OCI-LY1 (cell line): Measurements from ENCODE around the gene ITIH2.
"Not testable (repeated sequence)": the region's sequence is repeated elsewhere in the genome, so short reads cannot be mapped to it uniquely, and the experiment has no call there.

Source experiments
- H2AFZ ChIP-seq: fragments of 200-600 bp; sonication (generic), shearing (Covaris generic); 2 replicates; pipeline ENCODE4 v1.6.0; 2014; ENCODE audit warnings: antibody characterized with exemption, mild to moderate bottlenecking, low read length
- H3F3A ChIP-seq: fragments of 200-600 bp; sonication (generic), shearing (Covaris generic); 2 replicates; pipeline ENCODE4 v1.6.0; 2014; ENCODE audit warnings: mild to moderate bottlenecking, antibody characterized with exemption, low read length, moderate library complexity; ENCODE audit not compliant: insufficient read depth
- H3K27ac ChIP-seq: fragments of 200-600 bp; sonication (generic); 2 replicates; pipeline ENCODE4 v1.5.1; 2014; ENCODE audit warnings: low read length, mixed run types, mild to moderate bottlenecking, low read depth; ENCODE audit not compliant: poor library complexity, severe bottlenecking
- H3K27me3 ChIP-seq: fragments of 200-600 bp; sonication (generic); 2 replicates; pipeline ENCODE4 v1.6.0; 2014; ENCODE audit warnings: antibody characterized with exemption, mild to moderate bottlenecking, low read length, moderate library complexity; ENCODE audit not compliant: insufficient read depth
- H3K36me3 ChIP-seq: fragments of 200-600 bp; sonication (generic); 2 replicates; pipeline ENCODE4 v1.6.1; 2014; ENCODE audit warnings: mild to moderate bottlenecking, antibody characterized with exemption, low read length, moderate library complexity, mixed read lengths; ENCODE audit not compliant: insufficient read depth
- H3K4me1 ChIP-seq: fragments of 200-600 bp; sonication (generic); 2 replicates; pipeline ENCODE4 v1.5.1; 2014; ENCODE audit warnings: mild to moderate bottlenecking, low read length, moderate library complexity; ENCODE audit not compliant: insufficient read depth, severe bottlenecking
- H3K4me2 ChIP-seq: fragments of 200-600 bp; sonication (generic), shearing (Covaris generic); 2 replicates; pipeline ENCODE4 v1.6.1; 2014; ENCODE audit warnings: low read length
- H3K4me3 ChIP-seq: fragments of 200-600 bp; sonication (generic); 2 replicates; pipeline ENCODE4 v1.5.1; 2014; ENCODE audit warnings: low read length, low read depth, mild to moderate bottlenecking, mixed read lengths; ENCODE audit not compliant: poor library complexity, severe bottlenecking
- H3K79me2 ChIP-seq: fragments of 200-600 bp; shearing (Covaris generic); 2 replicates; pipeline ENCODE4 v1.6.1; 2016; ENCODE audit warnings: mixed run types, low read length, mixed read lengths; ENCODE audit not compliant: insufficient read depth
- H3K9ac ChIP-seq: fragments of 200-600 bp; sonication (generic), shearing (Covaris generic); 2 replicates; pipeline ENCODE4 v1.6.1; 2014; ENCODE audit warnings: mild to moderate bottlenecking, low read length, mixed read lengths
- H3K9me2 ChIP-seq: fragments of 200-600 bp; sonication (generic), shearing (Covaris generic); 2 replicates; pipeline ENCODE4 v1.6.1; 2014; ENCODE audit warnings: low read depth, mild to moderate bottlenecking, low read length, mixed read lengths
- H3K9me3 ChIP-seq: fragments of 200-600 bp; shearing (Covaris generic); 2 replicates; pipeline ENCODE4 v1.6.1; 2014; ENCODE audit warnings: low read length, mixed read lengths
- H4K20me1 ChIP-seq: fragments of 200-600 bp; sonication (generic), shearing (Covaris generic); 2 replicates; pipeline ENCODE4 v1.6.0; 2016; ENCODE audit warnings: mild to moderate bottlenecking, low read length; ENCODE audit not compliant: insufficient read depth
- CTCF ChIP-seq: fragments of 200-600 bp; sonication (generic), shearing (Covaris generic); IDR thresholded peaks from 2 replicates; pipeline ENCODE4 v1.5.1; 2017; ENCODE audit warnings: mild to moderate bottlenecking, antibody characterized with exemption, low read length, moderate library complexity, mixed read lengths
- EZH2 ChIP-seq: fragments of 200-600 bp; sonication (generic), shearing (Covaris generic); IDR thresholded peaks from 2 replicates; pipeline ENCODE4 v1.8.0; 2017; ENCODE audit warnings: borderline replicate concordance, mixed run types, mild to moderate bottlenecking, antibody characterized with exemption, low read length, moderate library complexity, mixed read lengths

ITIH2 gene

GRCh38 chr10:7773845-7774801, 71.0 kb downstream of the ITIH2 start:
- Histone ChIP-seq H3K4me3 (no peak overlapping the region), H3K27ac (peak overlapping the region; percentile 67), H3K4me2 (no peak overlapping the region), H3K36me3 (peaks cover 58% of the 10 kb centered on the region), H3K4me1 (peaks cover 10% of the 10 kb centered on the region), H3K27me3 (no peaks in the 10 kb centered on the region), H3K9me2 (no peaks in the 10 kb centered on the region), H3K79me2 (no peaks in the 10 kb centered on the region), H3K9ac (no peak overlapping the region), H4K20me1 (no peaks in the 10 kb centered on the region), H3K9me3 (no peaks in the 10 kb centered on the region), H3F3A (no peaks in the 10 kb centered on the region), H2AFZ (no peak overlapping the region)
- TF ChIP-seq CTCF = no peak
- TF ChIP-seq EZH2 = no peak

GRCh38 chr10:7776777-7777176, 73.7 kb downstream of the ITIH2 start:
- H3K4me3 ChIP-seq = no peak overlapping the region
- no peak overlapping the region for H3K9ac ChIP-seq
- no peak overlapping the region for H3K27ac ChIP-seq
- no peak overlapping the region for H2AFZ ChIP-seq
- H3F3A ChIP-seq = no peaks in the 10 kb centered on the region
- peaks cover 10% of the 10 kb centered on the region for H3K4me1 ChIP-seq
- 0 out of 2 replicates have a peak, but pooled peaks cover 3% of the 10 kb centered on the region for H3K79me2 ChIP-seq
- TF ChIP-seq EZH2 = no peak
- no peak for TF ChIP-seq CTCF
- no peak overlapping the region for H3K4me2 ChIP-seq
- peaks cover 66% of the 10 kb centered on the region for H3K36me3 ChIP-seq
- H3K27me3 ChIP-seq = no peaks in the 10 kb centered on the region
- H4K20me1 ChIP-seq = no peaks in the 10 kb centered on the region
- H3K9me2 ChIP-seq = no peaks in the 10 kb centered on the region
- H3K9me3 ChIP-seq = no peaks in the 10 kb centered on the region

DNA sequence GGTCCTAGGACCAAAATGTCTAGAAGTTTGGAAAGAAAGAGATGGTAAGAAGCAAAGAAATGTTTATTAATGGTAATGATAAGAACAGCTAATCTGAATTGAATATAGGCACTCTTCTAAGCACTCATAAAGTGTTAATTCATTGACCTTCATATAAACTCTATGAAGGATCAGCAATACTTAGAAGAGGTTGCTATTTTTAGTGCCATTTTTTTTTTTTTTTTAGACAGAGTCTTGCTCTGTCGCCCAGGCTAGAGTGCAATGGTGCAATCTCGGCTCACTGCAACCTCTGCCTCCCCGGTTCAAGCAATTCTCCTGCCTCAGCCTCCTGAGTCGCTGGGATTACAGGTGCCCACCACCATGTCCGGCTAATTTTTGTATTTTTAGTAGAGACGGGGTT, 79.1 kb downstream of the ITIH2 start:
- not testable (repeated sequence) for H3K27me3 ChIP-seq, H2AFZ ChIP-seq, H3K9me3 ChIP-seq, H3K4me2 ChIP-seq, H3K9ac ChIP-seq, H3F3A ChIP-seq, H3K9me2 ChIP-seq, H3K27ac ChIP-seq, H3K4me3 ChIP-seq, H4K20me1 ChIP-seq
- Histone ChIP-seq H3K79me2 (peaks cover 48% of the 10 kb centered on the region), H3K4me1 (peaks cover 20% of the 10 kb centered on the region), H3K36me3 (peaks cover 54% of the 10 kb centered on the region)
